ENCODE data around the gene SERPINA12. TPM values are rescaled to one million over a fixed set of nuclear protein-coding genes. Genes with fewer than 3 reads are reported as not detected.

Gene SERPINA12
- total and polyA plus RNA-seq, 8 donors = not detected

DNA sequence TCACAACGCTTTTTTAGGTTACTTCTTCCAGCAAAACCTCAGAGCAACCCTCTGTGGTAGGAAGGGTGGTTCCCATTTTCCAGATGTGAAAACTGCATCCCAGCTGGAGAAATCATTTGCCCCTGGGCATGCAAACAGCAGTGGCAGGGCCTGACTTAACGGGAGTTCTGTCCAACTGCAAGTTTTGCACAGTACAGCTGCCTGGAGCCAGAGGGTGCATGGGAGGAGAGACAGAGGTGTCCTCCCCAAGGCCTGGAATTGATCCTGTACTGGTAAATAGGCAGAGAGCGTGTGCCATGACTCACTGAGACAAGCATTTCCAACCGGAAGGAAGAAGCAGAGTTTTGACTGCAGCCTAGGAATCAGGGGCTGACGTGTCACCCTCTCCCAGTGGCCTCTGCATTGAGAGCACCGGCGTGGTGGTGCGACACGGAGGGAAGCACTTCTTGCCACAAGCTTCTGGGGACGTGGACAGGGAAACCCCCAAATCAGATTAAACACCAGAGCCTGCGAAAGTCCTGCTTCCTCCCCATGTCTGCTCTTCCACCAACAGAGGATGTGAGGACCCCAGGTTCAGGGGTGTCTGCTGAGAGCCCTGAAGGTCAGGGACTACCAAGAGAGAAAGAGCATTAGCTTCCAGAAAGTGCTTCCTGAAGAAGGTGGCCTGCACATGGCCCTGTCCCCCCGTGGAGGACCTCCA, 33.0 kb upstream of the SERPINA12 start:
- H3K4me1 ChIP-seq = peaks cover 0 to 3% (median 0%) of the 10 kb centered on the region in 3 donors
- TF ChIP-seq, protein P1, sequence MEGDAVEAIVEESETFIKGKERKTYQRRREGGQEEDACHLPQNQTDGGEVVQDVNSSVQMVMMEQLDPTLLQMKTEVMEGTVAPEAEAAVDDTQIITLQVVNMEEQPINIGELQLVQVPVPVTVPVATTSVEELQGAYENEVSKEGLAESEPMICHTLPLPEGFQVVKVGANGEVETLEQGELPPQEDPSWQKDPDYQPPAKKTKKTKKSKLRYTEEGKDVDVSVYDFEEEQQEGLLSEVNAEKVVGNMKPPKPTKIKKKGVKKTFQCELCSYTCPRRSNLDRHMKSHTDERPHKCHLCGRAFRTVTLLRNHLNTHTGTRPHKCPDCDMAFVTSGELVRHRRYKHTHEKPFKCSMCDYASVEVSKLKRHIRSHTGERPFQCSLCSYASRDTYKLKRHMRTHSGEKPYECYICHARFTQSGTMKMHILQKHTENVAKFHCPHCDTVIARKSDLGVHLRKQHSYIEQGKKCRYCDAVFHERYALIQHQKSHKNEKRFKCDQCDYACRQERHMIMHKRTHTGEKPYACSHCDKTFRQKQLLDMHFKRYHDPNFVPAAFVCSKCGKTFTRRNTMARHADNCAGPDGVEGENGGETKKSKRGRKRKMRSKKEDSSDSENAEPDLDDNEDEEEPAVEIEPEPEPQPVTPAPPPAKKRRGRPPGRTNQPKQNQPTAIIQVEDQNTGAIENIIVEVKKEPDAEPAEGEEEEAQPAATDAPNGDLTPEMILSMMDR (IDR thresholded peaks at IDR 0.05) = no peak
- FAIRE-seq = no peak
- no peak overlapping the region for H3K27ac ChIP-seq
- no peak for DNase-seq
- no peak for ATAC-seq
- no peaks in the 10 kb centered on the region for H3K27me3 ChIP-seq
- H3K36me3 ChIP-seq = no peaks in the 10 kb centered on the region
- WGBS, 2 donors = 88% methylated on average over 12 of the region's 12 CpGs
- no peak overlapping the region for H3K4me3 ChIP-seq
- H3K9me3 ChIP-seq = no peaks in the 10 kb centered on the region
- intact Hi-C loops (cut with DNase I) = loop anchor here in 1 of 3 donors (10.0 kb wide), 1 partner anchor 97 kb away; no protein-coding TSS in a partner anchor

DNA sequence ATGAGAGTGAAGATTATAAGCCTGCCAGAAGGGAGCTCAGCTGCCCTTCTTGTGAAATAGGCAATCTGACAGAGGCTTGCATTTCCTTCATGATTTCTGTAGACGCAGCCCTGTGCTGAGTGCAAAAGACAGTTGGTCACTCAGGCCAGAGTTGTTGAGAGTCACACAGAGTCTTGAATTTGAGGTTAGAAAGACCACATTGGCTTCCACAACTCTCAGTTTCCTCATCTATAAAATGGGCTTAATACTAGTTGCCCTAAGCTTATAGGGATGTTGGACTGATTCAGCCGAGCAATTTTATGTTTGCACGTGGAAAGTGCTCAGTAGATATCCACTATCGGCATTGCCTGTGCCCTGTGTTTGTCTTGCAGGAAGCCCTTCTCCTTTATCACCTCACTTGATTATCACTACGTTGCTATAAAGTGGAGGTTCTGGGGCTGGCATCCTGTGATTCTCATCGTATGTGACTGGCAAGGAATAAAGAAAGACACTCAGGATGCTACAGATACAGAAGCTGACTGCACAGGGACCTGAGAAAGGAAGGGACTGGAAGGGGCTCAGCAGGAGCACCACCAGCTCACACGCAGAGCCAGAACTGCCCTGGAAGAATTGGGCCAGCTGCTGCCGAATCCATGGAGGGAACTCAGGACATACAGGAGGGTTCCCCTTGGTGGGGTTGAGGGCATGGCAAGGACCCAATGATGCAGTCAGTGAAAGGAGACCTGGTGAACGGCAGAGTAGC, 32.1 kb upstream of the SERPINA12 start:
- no peaks in the 10 kb centered on the region for H3K9me3 ChIP-seq
- H3K27ac ChIP-seq = no peak overlapping the region
- no peak for ATAC-seq
- intact Hi-C loops (cut with DNase I) = loop anchor here in 1 of 3 donors (10.0 kb wide), 1 partner anchor 97 kb away; no protein-coding TSS in a partner anchor
- H3K4me1 ChIP-seq = peaks cover 0 to 3% (median 0%) of the 10 kb centered on the region in 3 donors
- WGBS, 2 donors = 63 to 69% methylated on average over 9 of the region's 9 CpGs
- H3K4me3 ChIP-seq = no peak overlapping the region
- H3K36me3 ChIP-seq = no peaks in the 10 kb centered on the region
- no peaks in the 10 kb centered on the region for H3K27me3 ChIP-seq
- TF ChIP-seq, protein P1 (IDR thresholded peaks at IDR 0.05) = no peak
- DNase-seq = no peak
- no peak for FAIRE-seq

DNA sequence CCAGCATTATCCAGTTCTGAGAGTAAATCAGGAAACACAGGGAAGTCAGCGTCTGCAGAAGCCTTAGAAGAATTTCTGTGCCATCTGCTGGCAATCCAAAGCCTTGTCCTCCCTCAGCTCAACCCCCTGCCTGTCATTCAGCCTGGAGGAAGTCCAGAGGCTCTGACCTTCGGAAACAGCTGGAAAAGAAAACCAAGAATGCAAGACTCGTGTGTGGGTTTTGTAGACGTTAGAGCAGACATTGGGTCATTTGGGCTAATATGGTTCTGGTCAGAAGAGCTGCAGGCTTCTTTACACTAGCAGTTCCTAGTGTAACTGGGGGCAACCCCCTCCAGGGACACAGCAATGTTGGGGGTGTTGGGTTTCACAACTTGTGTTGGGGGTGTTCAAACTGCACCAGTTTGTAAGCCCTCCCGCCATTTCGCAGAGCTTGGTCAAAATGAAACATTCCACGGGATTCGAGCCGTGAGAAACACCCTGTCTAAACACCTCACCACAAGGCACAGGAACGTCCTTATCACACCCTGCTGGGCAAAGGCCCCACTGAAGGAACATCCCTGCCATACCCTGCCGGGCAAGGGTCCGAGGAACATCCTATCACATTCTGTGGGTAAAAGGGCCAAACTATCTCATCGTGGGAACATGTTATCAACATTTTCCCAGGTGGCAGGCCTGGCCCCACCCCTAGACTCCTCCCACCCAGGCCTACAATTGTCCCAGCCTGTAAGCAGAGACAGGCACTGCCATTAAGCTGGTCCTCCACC, 30.9 kb upstream of the SERPINA12 start:
- Histone ChIP-seq H3K36me3 (no peaks in the 10 kb centered on the region), H3K4me3 (no peak overlapping the region), H3K9me3 (no peaks in the 10 kb centered on the region), H3K27ac (no peak overlapping the region), H3K27me3 (no peaks in the 10 kb centered on the region), H3K4me1 (peaks cover 0 to 3% (median 0%) of the 10 kb centered on the region in 3 donors)
- DNase-seq = no peak
- peak; percentile 38 to 73 (median 58) for ATAC-seq
- WGBS, 2 donors = 31 to 32% methylated on average over 13 of the region's 13 CpGs
- intact Hi-C loops (cut with DNase I) = loop anchor here in 1 of 3 donors (10.0 kb wide), 1 partner anchor 95 kb away; no protein-coding TSS in a partner anchor
- TF ChIP-seq, protein P1 (IDR thresholded peaks at IDR 0.05) = no peak
- FAIRE-seq = no peak

DNA sequence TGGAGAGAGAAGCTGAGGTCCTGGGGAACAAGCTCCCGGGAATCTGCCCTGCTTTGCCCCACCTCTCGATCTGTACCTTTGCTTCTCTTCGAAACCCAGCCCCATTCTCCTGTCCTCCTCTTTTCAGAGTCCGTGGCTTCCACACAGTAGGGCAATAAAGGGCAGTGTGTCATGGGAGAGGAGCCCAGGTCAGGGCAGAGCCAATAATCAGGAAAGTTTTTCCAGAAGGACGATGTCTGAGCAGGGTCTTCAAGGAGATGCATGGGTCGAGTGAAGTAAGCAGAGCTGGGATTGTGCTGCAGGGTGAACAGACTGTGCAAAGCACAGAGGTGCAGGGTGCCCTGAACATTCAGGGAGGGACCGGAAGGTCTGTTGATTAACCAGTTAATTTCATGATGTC, 29.9 kb upstream of the SERPINA12 start:
- WGBS, 2 donors = 77 to 78% methylated on average over 7 of the region's 7 CpGs
- FAIRE-seq = no peak

More for the DNA sequence above, 29.9 kb upstream of the SERPINA12 start:
- Histone ChIP-seq H3K36me3 (no peaks in the 10 kb centered on the region), H3K4me3 (no peak overlapping the region), H3K27ac (no peak overlapping the region), H3K27me3 (no peaks in the 10 kb centered on the region), H3K9me3 (no peaks in the 10 kb centered on the region), H3K4me1 (peaks cover 0 to 3% (median 0%) of the 10 kb centered on the region in 3 donors)
- intact Hi-C loops (cut with DNase I) = no loop called here
- DNase-seq = no peak
- TF ChIP-seq, protein P1 (IDR thresholded peaks at IDR 0.05) = no peak
- no peak for ATAC-seq

All from pancreas (tissue), 10 donors.